ENCODE results near the gene SERF1A.
"Not testable (repeated sequence)": the region's sequence is repeated elsewhere in the genome, so short reads cannot be mapped to it uniquely, and the experiment has no call there.

Gene SERF1A

GRCh38 chr5:70900533-70901271, at the start of gene SERF1A:
Gene SERF1A, plus strand, starts transcription at chr5:70900669. Its CDS starts 201 bp downstream, at chr5:70900870.
- not testable (repeated sequence) for H3F3A ChIP-seq (ENCODE audit: low read depth); H3K9ac ChIP-seq (ENCODE audit: low read depth, low read length, poor library complexity, severe bottlenecking); H3K27me3 ChIP-seq (ENCODE audit: insufficient read depth, low read length, poor library complexity, severe bottlenecking); H3K79me2 ChIP-seq (ENCODE audit: insufficient read depth, low read length); H2AFZ ChIP-seq (ENCODE audit: low read length); H4K20me1 ChIP-seq (ENCODE audit: insufficient read depth, low read length, poor library complexity, severe bottlenecking); H3K36me3 ChIP-seq (ENCODE audit: insufficient read depth, low read length); H3K4me2 ChIP-seq (ENCODE audit: low read depth, low read length, poor library complexity, severe bottlenecking); H3K4me1 ChIP-seq (ENCODE audit: insufficient read depth, low read length, poor library complexity, severe bottlenecking); H3K9me3 ChIP-seq (ENCODE audit: insufficient read depth, low read depth, low read length); H3K9me2 ChIP-seq (replicated peaks; ENCODE audit: low read depth, low read length); H3K4me3 ChIP-seq (ENCODE audit: low read length, poor library complexity, severe bottlenecking)

- H2AFZ ChIP-seq (ENCODE audit: low read length); H3K4me3 ChIP-seq (ENCODE audit: low read length, poor library complexity, severe bottlenecking); H3K27me3 ChIP-seq (ENCODE audit: insufficient read depth, low read length, poor library complexity, severe bottlenecking); H3K36me3 ChIP-seq (ENCODE audit: insufficient read depth, low read length); H3F3A ChIP-seq (ENCODE audit: low read depth); H3K79me2 ChIP-seq (ENCODE audit: insufficient read depth, low read length); H3K4me2 ChIP-seq (ENCODE audit: low read depth, low read length, poor library complexity, severe bottlenecking); H3K9me3 ChIP-seq (ENCODE audit: insufficient read depth, low read depth, low read length); H3K9ac ChIP-seq (ENCODE audit: low read depth, low read length, poor library complexity, severe bottlenecking); H3K4me1 ChIP-seq (ENCODE audit: insufficient read depth, low read length, poor library complexity, severe bottlenecking); H3K9me2 ChIP-seq (replicated peaks; ENCODE audit: low read depth, low read length); H4K20me1 ChIP-seq (ENCODE audit: insufficient read depth, low read length, poor library complexity, severe bottlenecking): not testable (repeated sequence)
These were observed 33.7 kb upstream of the SERF1A start for GRCh38 chr5:70866778-70867177.

- H3K4me3 ChIP-seq (ENCODE audit: low read length, poor library complexity, severe bottlenecking); H4K20me1 ChIP-seq (ENCODE audit: insufficient read depth, low read length, poor library complexity, severe bottlenecking); H3K9me3 ChIP-seq (ENCODE audit: insufficient read depth, low read depth, low read length); H2AFZ ChIP-seq (ENCODE audit: low read length); H3K79me2 ChIP-seq (ENCODE audit: insufficient read depth, low read length); H3K9me2 ChIP-seq (replicated peaks; ENCODE audit: low read depth, low read length); H3K27me3 ChIP-seq (ENCODE audit: insufficient read depth, low read length, poor library complexity, severe bottlenecking); H3K4me1 ChIP-seq (ENCODE audit: insufficient read depth, low read length, poor library complexity, severe bottlenecking); H3K4me2 ChIP-seq (ENCODE audit: low read depth, low read length, poor library complexity, severe bottlenecking); H3F3A ChIP-seq (ENCODE audit: low read depth); H3K36me3 ChIP-seq (ENCODE audit: insufficient read depth, low read length); H3K9ac ChIP-seq (ENCODE audit: low read depth, low read length, poor library complexity, severe bottlenecking): not testable (repeated sequence)
These were observed 29.8 kb upstream of the SERF1A start for GRCh38 chr5:70870626-70871025.

- not testable (repeated sequence) for H3K4me3 ChIP-seq (ENCODE audit: low read length, poor library complexity, severe bottlenecking); H3K36me3 ChIP-seq (ENCODE audit: insufficient read depth, low read length); H3K4me1 ChIP-seq (ENCODE audit: insufficient read depth, low read length, poor library complexity, severe bottlenecking); H3K27me3 ChIP-seq (ENCODE audit: insufficient read depth, low read length, poor library complexity, severe bottlenecking); H4K20me1 ChIP-seq (ENCODE audit: insufficient read depth, low read length, poor library complexity, severe bottlenecking); H3K9me3 ChIP-seq (ENCODE audit: insufficient read depth, low read depth, low read length); H3K79me2 ChIP-seq (ENCODE audit: insufficient read depth, low read length); H3K9ac ChIP-seq (ENCODE audit: low read depth, low read length, poor library complexity, severe bottlenecking); H2AFZ ChIP-seq (ENCODE audit: low read length); H3F3A ChIP-seq (ENCODE audit: low read depth); H3K9me2 ChIP-seq (replicated peaks; ENCODE audit: low read depth, low read length); H3K4me2 ChIP-seq (ENCODE audit: low read depth, low read length, poor library complexity, severe bottlenecking)
These were observed 4.4 kb upstream of the SERF1A start for GRCh38 chr5:70896076-70896475.

- H3K9me3 ChIP-seq (ENCODE audit: insufficient read depth, low read depth, low read length); H3K36me3 ChIP-seq (ENCODE audit: insufficient read depth, low read length); H3K9me2 ChIP-seq (replicated peaks; ENCODE audit: low read depth, low read length); H3K4me3 ChIP-seq (ENCODE audit: low read length, poor library complexity, severe bottlenecking); H3K27me3 ChIP-seq (ENCODE audit: insufficient read depth, low read length, poor library complexity, severe bottlenecking); H4K20me1 ChIP-seq (ENCODE audit: insufficient read depth, low read length, poor library complexity, severe bottlenecking); H3F3A ChIP-seq (ENCODE audit: low read depth); H3K9ac ChIP-seq (ENCODE audit: low read depth, low read length, poor library complexity, severe bottlenecking); H3K79me2 ChIP-seq (ENCODE audit: insufficient read depth, low read length); H3K4me1 ChIP-seq (ENCODE audit: insufficient read depth, low read length, poor library complexity, severe bottlenecking); H3K4me2 ChIP-seq (ENCODE audit: low read depth, low read length, poor library complexity, severe bottlenecking); H2AFZ ChIP-seq (ENCODE audit: low read length): not testable (repeated sequence)
These were observed 753 bp downstream of the SERF1A start for GRCh38 chr5:70901272-70901571.

GRCh38 chr5:70906624-70907023, 6.2 kb downstream of the SERF1A start:
- not testable (repeated sequence) for H3K36me3 ChIP-seq (ENCODE audit: insufficient read depth, low read length); H4K20me1 ChIP-seq (ENCODE audit: insufficient read depth, low read length, poor library complexity, severe bottlenecking); H3K27me3 ChIP-seq (ENCODE audit: insufficient read depth, low read length, poor library complexity, severe bottlenecking); H3K4me2 ChIP-seq (ENCODE audit: low read depth, low read length, poor library complexity, severe bottlenecking); H3K79me2 ChIP-seq (ENCODE audit: insufficient read depth, low read length); H3K9me3 ChIP-seq (ENCODE audit: insufficient read depth, low read depth, low read length); H3K9me2 ChIP-seq (replicated peaks; ENCODE audit: low read depth, low read length); H3K4me1 ChIP-seq (ENCODE audit: insufficient read depth, low read length, poor library complexity, severe bottlenecking); H3K4me3 ChIP-seq (ENCODE audit: low read length, poor library complexity, severe bottlenecking); H3F3A ChIP-seq (ENCODE audit: low read depth); H3K9ac ChIP-seq (ENCODE audit: low read depth, low read length, poor library complexity, severe bottlenecking); H2AFZ ChIP-seq (ENCODE audit: low read length)

GRCh38 chr5:70916829-70917228, 16.4 kb downstream of the SERF1A start:
- H4K20me1 ChIP-seq (ENCODE audit: insufficient read depth, low read length, poor library complexity, severe bottlenecking); H3K27me3 ChIP-seq (ENCODE audit: insufficient read depth, low read length, poor library complexity, severe bottlenecking); H3K9me3 ChIP-seq (ENCODE audit: insufficient read depth, low read depth, low read length); H3K4me3 ChIP-seq (ENCODE audit: low read length, poor library complexity, severe bottlenecking); H3K4me2 ChIP-seq (ENCODE audit: low read depth, low read length, poor library complexity, severe bottlenecking); H3K9ac ChIP-seq (ENCODE audit: low read depth, low read length, poor library complexity, severe bottlenecking); H2AFZ ChIP-seq (ENCODE audit: low read length); H3K9me2 ChIP-seq (replicated peaks; ENCODE audit: low read depth, low read length); H3K36me3 ChIP-seq (ENCODE audit: insufficient read depth, low read length); H3K79me2 ChIP-seq (ENCODE audit: insufficient read depth, low read length); H3F3A ChIP-seq (ENCODE audit: low read depth); H3K4me1 ChIP-seq (ENCODE audit: insufficient read depth, low read length, poor library complexity, severe bottlenecking): not testable (repeated sequence)

- not testable (repeated sequence) for H3K9me3 ChIP-seq (ENCODE audit: insufficient read depth, low read depth, low read length); H3K4me1 ChIP-seq (ENCODE audit: insufficient read depth, low read length, poor library complexity, severe bottlenecking); H3K9me2 ChIP-seq (replicated peaks; ENCODE audit: low read depth, low read length); H3K9ac ChIP-seq (ENCODE audit: low read depth, low read length, poor library complexity, severe bottlenecking); H3K27me3 ChIP-seq (ENCODE audit: insufficient read depth, low read length, poor library complexity, severe bottlenecking); H3K79me2 ChIP-seq (ENCODE audit: insufficient read depth, low read length); H4K20me1 ChIP-seq (ENCODE audit: insufficient read depth, low read length, poor library complexity, severe bottlenecking); H3F3A ChIP-seq (ENCODE audit: low read depth); H3K4me2 ChIP-seq (ENCODE audit: low read depth, low read length, poor library complexity, severe bottlenecking); H2AFZ ChIP-seq (ENCODE audit: low read length); H3K4me3 ChIP-seq (ENCODE audit: low read length, poor library complexity, severe bottlenecking); H3K36me3 ChIP-seq (ENCODE audit: insufficient read depth, low read length)
These were observed 24.7 kb downstream of the SERF1A start for GRCh38 chr5:70925211-70925562.
